ENCODE data around the gene YTHDF1. TPM values are rescaled to one million over a fixed set of nuclear protein-coding genes. Genes with fewer than 3 reads are reported as not detected.

The YTHDF1 gene
- polyA plus RNA-seq, 1 donor = 25.2 TPM

DNA sequence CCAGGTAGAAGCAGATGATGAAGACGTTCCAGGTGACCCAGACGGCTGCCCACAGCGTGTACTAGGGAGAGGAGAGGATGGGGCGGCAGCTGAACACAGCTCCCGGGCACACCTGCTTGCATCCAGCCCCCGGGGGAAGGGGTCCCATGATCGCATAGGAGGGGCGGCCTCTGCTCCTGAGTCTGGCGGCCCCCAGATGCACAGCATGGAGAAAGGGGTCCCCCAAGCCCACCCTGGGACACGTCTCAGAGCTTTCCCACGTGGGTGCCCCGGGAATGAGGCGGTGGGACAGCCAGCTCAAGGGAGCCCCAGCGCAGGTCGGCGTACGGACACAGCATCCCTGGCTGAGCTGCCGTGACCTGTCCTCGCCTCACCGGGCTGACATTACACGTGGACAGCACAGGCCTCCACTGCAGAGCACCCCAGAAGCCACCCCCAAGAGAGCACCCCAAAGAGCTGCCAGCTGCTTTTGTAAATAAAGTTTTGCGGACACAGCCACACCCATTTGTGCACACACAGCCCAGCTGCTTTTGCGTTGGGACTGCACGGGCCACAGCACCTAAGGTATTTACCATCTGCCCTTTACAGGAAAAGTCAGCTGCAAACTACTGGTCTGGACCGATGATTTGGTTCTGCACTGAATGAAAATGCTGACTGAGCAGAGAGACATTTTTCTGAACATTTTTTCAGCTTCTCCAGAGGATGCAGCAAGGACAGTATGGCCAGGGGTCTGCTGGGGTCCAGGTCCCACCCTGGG is 33.1 kb upstream of the YTHDF1 start:
- no peak for DNase-seq (ENCODE audit: low read depth)

DNA sequence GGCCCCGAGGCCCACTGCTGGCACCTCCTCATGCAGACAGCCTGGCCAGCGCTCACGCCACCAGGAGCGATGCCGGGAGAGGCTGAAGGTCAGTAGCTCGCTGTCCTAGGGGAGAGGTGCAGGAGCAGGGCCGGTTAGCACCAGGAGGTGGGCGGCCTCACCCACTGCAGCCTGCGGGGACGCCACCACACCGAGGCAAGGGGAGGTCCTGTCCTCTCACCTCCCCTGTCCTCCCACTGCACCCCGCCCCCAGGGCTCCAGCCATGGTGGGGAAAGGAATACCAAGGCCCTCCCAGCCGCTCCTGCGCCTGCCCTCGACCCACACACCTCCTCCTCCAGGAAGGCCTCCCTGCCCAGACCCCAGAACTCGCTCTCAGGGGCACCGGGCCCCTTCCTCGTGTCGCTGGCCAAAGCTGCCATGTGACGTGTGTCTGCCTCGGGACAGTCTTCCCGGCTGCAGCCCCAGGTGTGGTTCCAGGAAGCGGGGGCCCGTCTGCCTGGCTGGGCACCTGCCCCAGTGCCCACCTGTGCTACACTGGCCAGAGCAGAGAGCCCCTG is 31.8 kb upstream of the YTHDF1 start:
- DNase-seq (ENCODE audit: low read depth) = no peak

DNA sequence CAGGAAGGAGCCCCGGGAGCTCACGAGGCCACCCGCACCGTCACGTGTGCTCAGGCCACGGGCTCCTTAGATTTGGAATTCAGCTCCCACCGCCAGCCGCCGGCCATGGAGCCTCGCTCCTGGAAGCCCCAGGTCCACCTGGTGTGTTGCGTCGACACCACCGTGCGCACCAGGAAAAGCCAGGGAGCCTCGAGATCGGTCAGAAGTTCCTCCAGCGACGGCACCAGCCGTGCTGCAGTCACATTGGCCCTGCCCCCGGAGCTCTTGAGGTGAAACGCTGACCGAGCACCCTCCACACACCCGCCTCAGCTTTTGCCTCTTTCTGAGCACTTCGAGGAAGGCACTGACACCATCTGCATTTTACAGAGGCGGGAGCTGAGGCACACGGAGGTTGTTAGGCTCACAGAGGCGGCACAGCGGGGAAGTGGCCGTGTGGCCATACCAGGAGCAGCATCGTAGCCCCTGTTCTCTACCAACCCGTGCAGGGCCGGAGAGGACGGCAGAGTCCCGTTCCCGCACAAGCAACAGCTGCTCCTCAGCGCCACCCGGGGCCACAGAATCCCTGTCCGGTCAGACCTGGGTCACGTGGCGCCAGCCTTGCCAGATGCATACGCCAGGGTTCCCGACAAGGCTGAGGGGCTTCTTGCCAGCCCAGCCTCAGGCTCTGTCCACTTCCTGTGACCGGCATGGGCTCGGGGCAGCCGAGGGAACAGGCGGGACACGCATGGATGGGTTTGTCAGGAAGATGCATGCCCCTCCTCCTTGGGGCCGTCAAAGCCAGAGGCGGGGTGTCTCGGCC is 30.8 kb upstream of the YTHDF1 start:
- DNase-seq (ENCODE audit: low read depth) = no peak

DNA sequence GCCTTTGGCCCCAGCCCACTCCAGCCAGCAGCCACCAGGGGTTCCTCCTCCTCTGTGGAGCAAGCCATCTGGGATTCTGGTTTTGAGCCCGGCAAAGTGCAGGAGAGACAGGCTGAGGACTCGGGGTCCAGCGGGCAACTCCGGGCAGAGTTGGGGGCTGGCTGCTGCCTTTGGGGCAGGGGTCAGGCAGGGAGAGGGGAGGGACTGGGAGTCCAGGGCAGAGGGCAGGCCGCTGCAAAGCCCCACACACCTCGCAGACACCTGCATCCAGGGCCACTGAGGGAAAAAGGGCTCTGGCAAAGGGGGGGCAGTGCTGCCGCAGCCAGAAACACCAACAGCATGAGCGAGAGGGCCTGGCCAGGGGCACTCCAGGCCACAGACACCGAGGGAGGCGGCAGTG is 28.5 kb upstream of the YTHDF1 start:
- no peak for DNase-seq (ENCODE audit: low read depth)

DNA sequence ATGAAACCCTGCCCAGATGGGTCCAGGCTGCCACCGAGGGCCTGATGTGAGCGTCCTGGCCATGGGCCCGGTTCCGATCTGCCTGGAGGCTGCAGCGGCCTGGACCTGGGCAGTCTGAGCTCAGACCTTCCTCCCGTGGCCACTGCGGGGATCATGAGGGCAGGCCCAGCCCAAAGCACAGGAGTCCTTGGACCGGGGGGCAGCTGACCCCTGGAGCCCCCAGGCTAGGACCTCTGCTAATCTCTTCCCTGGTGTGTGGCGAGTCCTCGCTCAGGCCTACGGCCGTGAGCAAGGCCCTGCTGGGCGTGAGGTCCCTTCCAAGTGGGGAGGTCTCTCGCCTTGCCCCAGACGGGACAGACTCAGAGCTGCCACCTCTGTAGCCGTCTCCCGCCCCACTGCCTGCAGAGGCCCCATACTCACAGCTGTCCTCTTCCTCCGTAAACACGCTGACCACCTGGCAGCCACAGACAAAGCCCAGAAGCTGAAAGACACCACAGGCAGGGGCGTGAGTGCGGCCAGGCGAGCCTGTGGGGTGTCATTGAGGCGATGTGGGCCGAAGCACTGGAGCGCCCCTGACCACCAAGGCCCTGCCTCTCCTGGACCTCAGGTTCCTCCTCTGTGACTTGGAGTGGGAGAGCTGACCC is 27.8 kb upstream of the YTHDF1 start:
- DNase-seq (ENCODE audit: low read depth) = no peak

DNA sequence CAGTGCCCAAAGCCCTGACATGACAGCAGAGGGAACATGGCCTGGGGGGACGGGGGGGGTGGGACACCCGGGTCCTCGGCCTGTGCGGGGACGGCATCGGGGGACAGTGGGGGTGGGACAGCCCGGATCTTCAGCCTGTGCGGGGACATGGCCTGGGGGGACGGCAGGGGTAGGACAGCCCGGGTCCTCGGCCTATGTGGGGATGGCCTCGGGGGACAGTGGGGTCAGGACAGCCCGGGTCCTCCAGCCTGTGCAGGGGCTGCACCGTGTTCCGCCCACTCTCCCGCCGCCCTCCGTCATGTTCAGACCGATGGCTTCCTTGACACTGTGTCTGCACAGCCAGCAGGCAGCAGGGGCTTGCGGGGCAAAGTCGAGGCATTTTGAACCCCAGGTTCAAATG is 26.8 kb upstream of the YTHDF1 start:
- DNase-seq (ENCODE audit: low read depth) = no peak

DNA sequence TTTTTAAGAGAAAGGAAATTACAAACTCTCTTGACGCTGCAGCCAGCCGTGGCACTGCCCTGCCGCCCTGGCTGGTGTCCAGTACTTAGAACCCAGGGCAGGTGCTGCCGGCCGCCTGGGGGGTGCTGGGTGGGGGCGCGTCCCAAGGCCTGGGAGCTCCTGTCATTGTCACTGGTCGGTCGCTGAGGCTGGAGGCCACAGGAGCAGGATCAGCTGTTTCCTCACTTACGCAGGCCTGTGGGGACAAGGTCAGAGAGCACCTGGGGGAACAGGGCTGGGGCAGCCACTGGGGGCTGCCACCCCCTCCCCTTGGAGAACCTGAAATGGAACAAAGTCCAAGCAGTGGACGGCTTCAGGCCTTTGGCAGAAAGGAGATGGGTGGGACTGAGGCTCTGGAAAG is 25.3 kb upstream of the YTHDF1 start:
- no peak for DNase-seq (ENCODE audit: low read depth)

DNA sequence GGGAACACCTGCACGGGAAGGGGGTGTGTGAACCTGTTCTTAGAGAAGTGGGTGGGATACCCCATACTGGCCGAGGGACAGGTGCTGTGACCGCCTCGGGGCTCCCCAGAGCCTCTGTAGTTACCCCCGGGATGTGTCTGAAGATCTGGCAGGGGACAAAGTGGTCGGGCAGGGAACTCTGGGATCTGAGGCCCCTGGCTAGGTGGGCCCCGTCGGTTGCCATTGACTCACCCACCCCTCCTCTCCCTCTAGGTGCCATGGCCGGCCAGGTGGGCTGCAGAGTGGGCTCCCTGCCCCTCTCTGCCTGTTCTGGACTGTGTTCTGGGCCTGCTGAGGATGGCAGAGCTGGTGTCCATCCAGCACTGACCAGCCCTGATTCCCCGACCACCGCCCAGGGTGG is 24.1 kb upstream of the YTHDF1 start:
- DNase-seq (ENCODE audit: low read depth) = no peak

DNA sequence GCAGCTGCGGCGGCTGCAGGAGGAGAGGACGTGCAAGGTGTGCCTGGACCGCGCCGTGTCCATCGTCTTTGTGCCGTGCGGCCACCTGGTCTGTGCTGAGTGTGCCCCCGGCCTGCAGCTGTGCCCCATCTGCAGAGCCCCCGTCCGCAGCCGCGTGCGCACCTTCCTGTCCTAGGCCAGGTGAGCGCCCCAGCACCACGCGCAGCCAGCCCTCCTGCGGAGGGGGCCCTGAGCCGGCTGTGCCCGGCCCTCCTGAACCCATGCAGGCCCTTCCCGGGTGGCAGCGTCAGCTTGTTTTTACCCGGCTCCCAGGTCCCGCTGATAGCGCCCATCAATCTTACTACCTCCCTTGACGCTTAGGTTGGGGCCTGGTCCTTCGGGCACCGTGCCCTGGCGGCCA is 23.5 kb upstream of the YTHDF1 start:
- DNase-seq (ENCODE audit: low read depth) = no peak

DNA sequence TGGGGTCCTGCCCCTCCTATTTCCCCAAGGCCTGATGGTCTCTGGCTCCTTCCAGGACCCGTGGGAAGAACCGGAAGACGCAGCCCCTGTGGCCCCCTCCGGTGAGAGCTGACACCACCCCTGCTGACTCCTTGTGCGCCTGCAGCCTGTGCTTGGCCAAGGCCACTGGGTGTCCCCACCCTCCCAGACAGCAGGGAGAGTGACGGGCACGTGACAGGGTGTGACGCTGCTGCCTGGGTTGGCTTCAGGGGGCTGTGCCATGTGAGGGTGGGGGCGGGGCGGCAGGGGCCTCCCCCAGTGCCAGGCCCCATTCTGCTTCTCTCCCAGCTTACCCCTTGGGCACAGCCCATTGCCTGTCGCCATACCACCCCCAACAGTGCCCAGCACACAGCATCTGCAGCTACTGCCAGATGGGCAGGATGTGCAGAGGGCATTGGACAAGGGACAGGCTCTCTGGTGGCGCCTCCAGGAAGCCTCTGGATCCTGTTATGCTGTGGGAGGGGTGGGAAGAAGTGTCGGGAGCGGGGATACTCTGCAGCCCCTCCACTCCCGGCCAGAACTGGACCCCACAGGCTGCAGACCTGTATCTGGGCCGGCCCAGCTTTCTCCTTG is 22.7 kb upstream of the YTHDF1 start:
- no peak for DNase-seq (ENCODE audit: low read depth)

DNA sequence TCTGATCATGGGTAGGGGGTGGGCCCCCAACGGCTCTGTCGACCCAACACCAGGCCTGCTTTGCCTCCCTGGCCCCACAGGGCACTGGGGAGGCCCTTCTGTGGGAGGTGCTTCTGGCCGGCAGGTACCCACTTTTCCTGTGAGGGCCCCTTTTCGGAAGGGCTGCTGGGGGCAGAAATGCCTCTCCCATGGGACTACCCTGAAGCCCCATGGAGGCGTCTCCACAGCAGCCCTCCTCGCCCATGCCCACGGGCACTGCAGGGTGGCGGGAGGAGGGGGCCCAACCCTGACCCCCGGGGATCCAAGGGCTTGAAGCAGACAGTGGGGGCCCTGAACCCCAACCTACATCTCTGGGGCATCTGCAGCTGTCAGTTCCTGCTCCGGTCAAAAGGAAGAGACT is 22.1 kb upstream of the YTHDF1 start:
- no peak for DNase-seq (ENCODE audit: low read depth)

DNA sequence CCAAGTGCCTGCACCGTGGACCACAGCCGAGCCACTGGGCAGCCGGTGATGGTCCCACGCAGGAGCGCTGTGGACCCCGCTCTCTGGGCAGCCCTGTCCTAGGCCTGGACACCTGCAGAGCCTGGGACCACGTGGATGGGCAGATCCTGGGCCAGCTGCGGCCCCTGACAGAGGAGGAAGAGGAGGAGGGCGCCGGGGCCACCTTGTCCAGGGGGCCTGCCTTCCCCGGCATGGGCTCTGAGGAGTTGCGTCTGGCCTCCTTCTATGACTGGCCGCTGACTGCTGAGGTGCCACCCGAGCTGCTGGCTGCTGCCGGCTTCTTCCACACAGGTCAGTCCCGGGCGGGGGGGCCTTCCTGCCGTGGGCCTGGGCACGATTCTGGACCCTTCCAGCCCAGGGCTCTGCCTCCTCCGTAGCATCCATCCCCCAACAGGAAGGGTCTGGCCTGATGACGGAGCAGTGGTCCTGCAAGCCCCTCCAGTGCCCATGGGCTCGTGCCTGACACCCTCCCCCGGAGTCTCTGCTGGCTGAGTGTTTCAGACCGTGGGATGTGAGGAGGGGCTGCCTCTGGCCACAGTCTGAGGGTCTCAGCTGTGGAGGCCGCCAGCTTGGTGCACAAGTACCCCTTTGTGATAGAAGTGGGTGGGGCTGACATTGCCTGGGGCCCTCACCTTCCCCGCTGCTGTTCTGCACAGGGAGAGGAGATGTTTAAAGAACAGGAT is 20.3 kb upstream of the YTHDF1 start:
- no peak for DNase-seq (ENCODE audit: low read depth)

DNA sequence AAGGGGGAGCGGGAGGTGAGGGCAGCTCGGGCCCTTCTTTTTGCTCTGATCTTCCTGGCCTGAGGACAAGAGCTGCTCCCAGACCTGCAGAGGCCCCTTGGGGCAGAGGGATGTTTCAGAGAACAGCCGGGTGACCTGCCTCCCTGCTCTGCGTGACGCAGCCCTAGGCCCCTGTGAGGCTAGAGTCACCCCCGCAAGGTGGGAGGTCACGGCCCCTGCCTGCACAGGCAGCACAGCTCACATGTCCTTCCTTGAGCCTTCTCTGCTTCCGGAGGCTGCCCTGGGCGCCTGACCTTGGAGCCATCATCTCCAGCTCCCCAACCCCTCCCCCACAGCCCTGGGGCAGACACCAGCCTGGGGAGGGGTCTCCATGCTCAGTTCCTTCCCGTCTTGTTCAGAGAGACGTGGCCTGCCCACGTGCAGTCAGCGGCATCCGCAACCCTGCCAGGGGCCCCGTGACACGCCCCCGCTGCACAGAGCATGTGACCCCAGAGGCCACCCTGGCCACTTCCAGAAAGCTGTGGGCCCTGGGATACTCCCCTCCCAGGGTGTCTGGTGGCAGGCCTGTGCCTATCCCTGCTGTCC is 19.6 kb upstream of the YTHDF1 start, which contains the start of gene BIRC7:
Gene BIRC7 (plus strand): TSS at position 507 of the 585 bp plus-strand sequence. CDS start 192 bp downstream, outside the sequence.
- no peak for DNase-seq (ENCODE audit: low read depth)

DNA sequence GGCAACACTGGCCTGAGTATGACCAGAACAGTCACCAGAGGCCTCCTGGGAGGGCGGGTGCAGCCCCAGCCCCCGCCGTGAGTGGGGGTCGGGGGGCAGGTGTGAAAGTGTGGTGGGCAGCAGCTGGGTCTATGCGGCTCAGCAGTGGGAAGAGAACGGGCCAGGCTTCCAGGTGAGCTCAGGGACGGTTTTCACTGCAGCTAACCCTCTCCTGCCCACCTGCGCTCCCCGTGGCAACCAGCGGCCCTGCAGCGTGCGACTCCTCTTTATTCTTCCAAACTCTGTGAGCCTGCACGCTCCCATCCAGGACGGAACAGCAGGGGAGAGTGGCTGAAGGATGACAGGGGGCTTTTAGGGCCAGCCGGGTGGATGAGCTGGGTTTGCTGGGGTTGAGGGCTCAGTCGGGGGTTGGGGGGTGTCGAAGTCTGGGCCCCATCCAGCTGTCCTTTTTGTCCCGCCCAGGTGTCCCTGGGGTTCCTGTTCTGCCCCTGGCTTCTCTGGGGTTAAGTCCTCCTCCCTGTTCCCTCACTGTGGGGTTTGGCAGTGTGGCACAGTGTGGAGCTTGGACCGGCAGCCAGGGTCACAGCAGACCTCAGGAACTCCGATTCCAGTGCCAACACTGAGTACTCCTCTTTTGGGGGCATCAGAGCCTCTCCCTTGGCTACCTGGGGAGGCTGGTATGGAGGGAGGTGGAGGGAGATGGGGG is 18.9 kb upstream of the YTHDF1 start:
- DNase-seq (ENCODE audit: low read depth) = no peak

DNA sequence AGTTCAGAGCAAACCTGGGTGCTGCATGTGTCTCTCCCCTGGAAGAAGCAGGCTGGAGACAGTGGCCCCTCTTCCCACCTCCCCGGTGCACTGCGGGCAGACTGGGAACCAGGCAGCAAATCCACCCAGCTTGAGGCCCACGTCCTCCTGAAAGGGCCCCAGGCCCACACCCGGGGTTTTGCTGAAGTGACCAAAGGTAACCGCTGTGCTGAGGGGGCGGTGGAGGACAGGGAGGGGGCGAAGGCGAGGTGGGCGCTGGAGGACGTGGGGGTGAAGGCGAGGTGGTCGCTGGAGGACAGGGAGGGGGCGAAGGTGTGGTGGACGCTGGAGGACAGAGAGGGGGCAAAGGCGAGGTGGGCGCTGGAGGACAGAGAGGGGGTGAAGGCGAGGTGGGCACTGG is 18.0 kb upstream of the YTHDF1 start:
- DNase-seq (ENCODE audit: low read depth) = no peak

DNA sequence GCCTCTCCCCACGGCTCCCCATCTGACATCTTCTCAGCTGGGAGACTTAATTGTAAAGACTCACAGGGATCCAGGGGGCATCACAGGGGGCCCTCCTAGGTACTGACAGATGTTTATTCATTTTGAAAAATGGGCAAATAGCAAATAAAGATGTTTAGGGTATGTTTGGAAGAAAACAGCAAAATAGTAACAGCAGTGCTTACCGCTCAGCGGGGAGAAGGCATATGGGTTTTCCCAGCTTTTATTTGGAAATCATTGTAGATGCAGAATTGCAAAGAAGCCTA is 17.1 kb upstream of the YTHDF1 start:
- no peak for DNase-seq (ENCODE audit: low read depth)

DNA sequence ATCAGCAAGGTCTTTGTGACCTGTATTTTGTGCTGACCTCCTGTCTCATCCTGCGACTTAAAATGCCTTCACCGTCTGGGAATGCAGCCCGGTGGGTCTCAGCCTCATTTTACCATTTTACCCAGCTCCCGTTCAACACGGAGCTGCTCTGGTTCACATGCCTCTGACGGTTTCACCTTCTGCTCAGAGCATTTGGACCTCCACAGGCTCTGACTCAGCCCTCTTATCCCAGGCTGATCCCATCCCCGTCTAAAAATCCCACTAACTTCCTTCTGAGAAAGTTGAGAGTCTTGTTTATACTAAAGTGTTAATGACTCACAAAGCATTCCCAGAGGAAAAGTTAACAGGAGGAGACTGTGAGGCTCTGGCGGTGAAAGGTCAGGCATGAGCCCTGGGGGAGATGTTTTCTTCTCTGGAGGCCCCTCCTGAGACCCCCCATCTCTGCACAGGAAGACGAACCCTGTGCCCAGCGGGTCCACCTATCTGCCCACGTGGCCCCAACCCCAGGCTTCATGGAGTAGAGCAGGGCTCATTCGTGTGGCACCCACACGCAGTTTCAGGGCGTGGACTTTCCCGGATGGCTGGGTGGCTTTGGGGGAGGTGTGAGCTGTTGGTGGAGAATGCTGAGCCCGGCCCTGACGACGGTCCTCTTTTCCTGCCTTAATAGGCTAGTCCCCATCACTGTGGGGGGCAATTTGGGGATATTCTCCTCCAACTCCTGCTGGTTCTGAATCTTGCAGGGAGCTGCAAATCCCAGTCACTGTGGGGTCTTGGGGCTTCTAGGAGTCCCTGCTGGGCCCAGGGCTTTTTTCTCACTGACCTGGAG is 16.5 kb upstream of the YTHDF1 start:
- no peak for DNase-seq (ENCODE audit: low read depth)

DNA sequence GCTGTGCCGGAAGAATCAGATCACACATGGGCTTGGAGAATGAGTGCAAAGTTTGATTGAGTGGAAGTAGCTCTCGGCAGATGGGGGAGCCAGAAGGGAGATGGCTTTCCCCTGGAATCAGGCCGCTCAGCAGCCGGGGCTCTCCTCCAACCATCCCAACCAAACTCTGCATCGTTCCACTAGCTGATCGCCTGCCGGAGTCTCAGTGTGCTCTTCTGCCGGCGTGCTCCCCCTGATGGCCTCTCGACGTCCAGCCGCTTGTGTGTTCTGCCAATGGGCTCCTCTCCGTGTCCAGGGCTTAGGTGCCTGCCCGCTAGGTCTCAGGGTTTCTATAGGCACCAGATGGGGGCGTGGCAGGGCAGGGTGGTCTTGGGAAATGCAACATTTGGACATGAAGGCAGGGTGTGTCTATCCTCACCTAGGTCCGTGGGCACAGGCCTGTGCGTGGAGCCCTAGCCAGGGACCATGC is 14.9 kb upstream of the YTHDF1 start:
- peak; percentile 36 for DNase-seq (ENCODE audit: low read depth)

DNA sequence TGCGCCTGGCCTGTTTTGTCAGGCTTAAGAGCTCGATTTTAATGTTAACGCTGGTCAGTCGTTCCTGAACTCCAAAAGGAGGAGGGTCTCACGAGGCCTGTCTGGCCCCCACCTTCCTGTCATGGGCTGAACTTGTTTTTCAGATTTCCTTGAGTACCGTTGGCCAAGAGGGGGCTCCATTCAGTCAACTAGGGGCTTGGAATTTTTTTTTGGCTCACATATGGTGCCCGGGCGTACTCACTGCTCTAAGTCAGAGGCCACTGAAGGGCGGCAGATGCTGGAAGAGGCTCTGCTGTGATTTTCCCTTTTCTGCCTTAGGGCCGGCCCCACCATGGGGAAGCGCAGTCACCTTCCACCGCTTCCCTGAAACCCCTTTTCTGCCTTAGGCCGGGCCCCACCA is 12.9 kb upstream of the YTHDF1 start:
- no peak for DNase-seq (ENCODE audit: low read depth)
